Stimulated activated CD8-positive, alpha-beta memory T cell treated with anti-CD3 and anti-CD28 coated beads, Interleukin-7, amount 100 ng/mL, for 4 hours (primary cell): ENCODE data around the gene LDLRAD4.

Source experiments
- DNase-seq, 2 donors: peaks; one replicate each; pipeline ENCODE4 v3.0.0-alpha.2; 2020; ENCODE audit warnings: low read depth in 2 of 2

Gene LDLRAD4

DNA sequence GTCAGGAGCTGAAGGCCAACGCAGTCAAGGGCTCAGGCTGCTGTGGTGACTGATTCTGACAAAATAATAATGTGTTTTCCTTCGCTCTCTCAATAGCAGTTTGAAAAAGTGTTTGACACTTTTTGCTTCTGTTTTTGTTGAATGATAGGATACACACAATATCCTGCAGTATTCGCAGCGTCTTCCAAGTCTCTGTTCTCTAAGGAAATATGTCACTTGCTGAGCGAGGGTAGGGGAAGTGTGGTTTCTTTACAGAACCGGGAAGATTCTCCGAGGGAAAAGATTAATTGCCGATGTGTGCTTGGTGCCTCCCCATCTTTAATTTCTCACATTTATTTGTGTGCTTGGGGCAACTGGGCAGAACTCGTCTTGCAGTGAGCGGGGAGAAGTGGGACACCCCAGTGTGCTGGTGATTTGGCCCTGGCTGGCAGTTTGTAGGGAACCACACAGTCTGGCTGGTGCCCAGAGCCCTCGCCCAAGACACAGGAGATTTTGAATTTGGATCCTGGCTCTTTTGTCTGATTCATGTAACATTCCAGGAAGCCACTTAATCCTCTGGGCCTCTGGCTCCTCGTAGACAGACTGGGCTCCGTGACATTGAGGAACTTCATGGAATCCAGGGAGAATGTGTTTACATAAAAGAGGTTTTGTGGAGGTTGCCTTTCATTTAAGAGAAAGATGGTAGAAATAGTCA is 169.4 kb downstream of the LDLRAD4 start:
- DNase-seq, result no peak

DNA sequence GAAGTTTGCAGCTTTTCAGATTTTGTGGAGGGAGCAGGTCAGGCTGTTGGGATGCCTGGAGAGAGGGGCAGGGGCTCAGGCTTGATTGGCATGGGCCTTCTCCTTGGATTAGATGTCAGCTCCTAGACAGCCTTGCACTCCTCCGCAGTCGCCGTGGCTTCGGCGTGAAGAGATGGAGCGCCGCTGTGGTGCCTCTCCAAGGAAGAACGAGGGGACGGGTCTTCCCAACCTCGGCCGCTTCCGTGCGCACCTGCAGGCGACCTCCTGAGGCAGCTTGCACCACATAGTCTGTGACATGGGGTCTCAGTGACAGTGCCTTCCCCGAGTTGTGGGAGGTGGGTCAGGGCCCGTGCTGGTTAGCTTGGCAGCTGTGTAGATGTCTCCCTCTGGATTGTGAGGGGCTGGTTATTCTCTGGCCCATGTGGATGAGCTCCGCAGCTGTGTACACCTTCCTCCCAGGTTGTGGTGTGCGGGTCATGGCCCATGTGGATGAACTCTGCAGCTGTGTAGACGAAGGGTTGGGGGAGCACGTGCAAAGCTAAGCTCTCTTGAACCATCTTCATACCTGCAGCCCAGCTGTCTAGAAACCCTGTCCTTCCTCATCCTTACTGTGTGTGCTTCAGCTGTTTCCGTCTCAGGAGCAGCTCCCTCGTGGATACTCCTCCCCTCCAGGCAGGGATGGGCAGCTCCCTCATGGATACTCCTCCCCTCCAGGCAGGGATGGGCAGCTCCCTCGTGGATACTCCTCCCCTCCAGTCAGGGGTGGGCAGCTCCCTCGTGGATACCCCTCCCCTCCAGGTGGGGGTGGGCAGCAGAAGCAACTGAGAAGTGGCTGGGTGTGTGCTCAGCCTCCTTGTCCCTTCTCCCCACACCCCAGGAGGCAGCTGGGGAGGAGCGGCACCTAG is 170.3 kb downstream of the LDLRAD4 start:
- no peak for DNase-seq

DNA sequence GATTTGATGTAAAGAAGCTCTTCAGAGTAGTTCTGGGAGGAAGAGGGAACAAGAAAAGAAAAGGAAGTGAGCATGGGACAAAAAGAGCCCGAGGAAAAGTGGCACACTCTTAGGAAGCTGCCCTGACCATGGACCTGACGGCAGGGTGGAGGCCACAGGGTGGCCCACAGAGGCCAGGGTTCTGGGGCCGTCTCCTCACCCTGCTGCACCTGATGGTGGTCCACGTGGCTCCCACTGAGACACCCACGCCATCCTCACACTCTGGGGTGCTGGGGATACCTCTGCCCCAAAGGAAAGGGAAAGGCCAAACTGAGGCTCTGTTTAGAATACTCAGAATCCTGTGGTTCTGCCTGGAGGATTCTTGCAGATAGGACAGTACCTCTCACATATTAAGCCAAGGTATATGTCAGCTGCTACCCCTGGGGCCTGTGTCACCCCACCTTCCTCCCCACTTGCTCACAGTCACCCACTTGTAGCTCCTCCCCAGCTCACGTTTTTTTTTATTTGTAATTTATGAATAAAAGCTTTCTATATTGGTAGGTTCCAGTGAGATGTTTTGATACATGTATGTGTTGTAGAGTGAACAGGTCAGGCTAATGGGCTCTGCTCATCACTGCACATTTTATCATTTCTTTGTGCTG is 171.1 kb downstream of the LDLRAD4 start:
- DNase-seq, result no peak

DNA sequence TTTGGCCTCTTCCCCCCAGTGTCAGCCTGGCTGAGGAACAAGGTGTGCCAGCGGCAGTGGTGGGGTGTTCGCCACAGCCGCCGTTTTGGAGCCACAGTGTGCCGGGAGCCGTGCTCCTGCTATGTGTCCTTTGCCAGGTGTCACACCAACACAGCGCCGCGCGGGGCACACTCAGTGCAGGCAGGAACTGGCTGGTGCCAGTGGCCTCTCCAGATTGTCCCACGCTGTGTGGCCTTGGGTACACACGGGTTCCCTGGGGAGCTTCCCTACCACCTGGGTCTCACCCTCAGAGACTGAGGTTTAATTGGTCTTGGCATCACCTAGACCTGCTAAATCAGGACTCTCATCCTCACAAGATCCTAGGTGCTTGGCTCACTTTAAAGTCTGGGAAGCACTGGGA is 171.6 kb downstream of the LDLRAD4 start:
- no peak for DNase-seq

GRCh38 chr18:13390711-13391110 is 172.2 kb downstream of the LDLRAD4 start:
- no peak for DNase-seq

DNA sequence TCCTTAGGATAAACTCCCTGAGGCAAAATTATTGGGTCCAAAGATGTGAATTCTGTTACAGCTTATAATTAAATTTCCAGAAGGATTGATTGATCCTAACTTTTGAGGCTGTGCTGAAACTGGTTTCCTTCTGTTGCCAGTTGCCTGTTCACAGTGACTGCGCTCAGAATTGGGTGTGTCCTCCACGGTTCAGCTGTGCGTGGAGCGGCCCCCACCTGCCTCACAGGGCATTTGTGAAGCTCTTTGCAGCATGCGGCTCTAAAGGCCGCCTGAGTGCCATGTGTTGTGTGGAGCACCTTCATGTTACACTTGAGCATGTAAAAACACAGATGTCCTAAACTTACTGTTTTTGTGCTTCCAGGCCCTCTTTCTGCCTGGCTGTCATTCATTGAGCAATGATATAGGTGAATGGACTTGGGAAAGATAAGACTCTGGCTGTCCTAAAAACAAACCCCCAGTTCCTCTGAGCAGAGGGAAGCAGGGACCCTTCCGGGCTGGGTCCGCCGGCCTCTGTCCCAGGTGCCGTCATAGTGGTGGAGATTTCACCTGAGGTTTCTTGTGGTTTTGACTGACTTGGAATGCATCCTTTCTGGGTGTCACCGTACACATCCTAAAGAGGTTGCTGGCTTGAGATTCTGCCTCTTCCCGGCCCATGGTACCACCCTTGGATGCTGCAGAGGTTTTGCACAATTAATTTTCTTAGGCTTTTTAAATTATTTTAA is 173.6 kb downstream of the LDLRAD4 start:
- no peak for DNase-seq

DNA sequence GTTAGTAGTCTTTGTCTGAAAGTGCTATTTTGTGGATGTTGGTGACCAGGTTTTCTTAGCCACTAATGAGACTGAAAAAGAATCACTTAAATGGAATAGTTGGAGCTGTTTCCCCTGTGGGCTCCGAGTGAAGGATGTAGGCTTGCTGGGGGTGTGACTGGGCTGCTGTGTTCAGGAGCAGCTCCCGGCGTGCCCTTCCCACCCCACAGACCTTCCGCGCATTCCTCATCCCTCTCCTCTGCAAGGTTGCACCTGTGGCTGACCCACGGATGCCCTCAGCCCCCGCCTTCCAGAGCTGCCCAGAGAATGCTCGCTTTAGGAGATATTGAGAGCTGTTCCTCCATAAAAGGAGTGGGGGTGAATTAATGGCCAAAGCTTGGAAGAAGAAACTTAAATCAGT is 174.3 kb downstream of the LDLRAD4 start:
- no peak for DNase-seq

GRCh38 chr18:13393338-13393737 is 174.8 kb downstream of the LDLRAD4 start:
- DNase-seq, result no peak

DNA sequence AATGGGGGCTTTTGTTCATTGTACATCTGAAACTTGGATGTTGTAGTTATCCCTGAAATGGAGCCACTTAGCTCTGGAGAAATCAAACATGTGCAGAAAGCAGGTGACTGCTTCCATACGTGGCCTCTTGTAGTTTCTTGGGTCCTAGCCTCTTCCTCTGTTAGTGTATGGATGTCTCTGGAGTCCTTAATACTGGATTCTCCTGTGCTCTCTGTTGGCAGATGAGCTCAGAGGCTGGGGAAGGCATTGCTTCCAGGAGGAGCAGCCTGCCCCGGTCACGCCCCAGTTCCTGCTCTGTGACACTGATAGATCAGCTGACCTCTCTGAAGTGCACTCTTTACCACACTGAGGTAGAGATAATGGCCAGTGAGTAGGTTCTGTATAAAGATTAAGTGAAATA is 176.2 kb downstream of the LDLRAD4 start:
- no peak for DNase-seq

- DNase-seq, result no peak
Measured at GRCh38 chr18:13395577-13395976, 177.0 kb downstream of the LDLRAD4 start.

- DNase-seq, result no peak
Measured at GRCh38 chr18:13397504-13398163, 179.1 kb downstream of the LDLRAD4 start.

DNA sequence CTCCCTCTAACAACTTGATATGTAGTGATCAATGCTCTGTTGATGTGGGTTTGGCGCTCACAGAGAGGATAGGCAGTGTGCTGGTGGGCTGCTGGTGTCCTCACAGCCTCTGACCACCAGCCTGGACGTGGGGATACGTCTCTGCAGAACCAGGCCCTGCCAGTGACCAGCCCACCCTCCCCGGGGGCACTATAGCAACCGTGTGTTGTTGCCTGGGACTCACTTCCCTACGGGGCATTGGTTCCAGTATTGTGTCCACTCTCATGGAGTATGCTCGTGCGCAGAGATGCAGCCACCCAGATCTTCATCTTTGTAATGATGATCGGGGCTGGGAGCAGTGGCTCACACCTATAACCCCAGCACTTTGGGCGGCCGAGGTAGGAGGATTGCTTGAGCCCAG is 180.1 kb downstream of the LDLRAD4 start:
- no peak for DNase-seq

DNA sequence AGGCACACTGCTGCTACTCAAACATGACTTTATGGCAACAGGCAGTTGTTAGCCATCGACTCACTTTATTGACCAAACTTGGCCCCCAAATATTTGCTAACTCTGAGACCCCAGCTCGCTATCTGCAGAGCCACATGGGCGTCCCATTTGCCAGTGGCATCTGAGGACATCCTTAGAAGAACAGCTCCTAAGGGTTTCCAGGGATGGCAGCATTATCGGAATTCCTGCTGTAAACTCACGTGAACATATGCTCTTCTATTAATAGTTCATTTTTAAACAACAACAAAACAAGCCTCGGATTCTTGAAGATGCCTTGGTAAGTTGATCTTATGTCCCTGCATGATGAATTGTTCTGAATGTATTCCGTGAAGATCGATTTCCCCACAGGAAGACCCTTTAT is 181.0 kb downstream of the LDLRAD4 start:
- no peak for DNase-seq

GRCh38 chr18:13400636-13401315 is 182.2 kb downstream of the LDLRAD4 start:
- no peak for DNase-seq

- no peak for DNase-seq
Measured at GRCh38 chr18:13401404-13401803, 182.8 kb downstream of the LDLRAD4 start.

DNA sequence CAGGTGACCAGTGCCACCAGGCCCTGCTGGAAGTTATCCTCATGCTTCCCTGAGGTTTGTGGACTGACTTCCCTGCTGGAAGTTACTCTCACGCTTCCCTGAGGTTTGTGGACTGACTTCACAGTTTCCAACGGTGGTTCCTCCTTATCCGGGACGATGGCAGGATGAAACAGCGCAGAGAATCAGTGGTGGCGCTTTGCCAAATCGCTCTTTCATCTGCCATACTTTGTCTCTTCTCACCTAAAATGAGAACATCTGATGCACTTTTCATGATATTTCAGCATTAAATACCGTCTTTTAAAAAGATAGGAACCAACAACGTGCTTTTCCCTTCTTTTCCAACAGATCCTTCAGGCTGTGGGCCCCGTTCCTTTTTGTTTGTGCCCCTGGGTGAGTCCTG is 183.3 kb downstream of the LDLRAD4 start:
- no peak for DNase-seq

DNA sequence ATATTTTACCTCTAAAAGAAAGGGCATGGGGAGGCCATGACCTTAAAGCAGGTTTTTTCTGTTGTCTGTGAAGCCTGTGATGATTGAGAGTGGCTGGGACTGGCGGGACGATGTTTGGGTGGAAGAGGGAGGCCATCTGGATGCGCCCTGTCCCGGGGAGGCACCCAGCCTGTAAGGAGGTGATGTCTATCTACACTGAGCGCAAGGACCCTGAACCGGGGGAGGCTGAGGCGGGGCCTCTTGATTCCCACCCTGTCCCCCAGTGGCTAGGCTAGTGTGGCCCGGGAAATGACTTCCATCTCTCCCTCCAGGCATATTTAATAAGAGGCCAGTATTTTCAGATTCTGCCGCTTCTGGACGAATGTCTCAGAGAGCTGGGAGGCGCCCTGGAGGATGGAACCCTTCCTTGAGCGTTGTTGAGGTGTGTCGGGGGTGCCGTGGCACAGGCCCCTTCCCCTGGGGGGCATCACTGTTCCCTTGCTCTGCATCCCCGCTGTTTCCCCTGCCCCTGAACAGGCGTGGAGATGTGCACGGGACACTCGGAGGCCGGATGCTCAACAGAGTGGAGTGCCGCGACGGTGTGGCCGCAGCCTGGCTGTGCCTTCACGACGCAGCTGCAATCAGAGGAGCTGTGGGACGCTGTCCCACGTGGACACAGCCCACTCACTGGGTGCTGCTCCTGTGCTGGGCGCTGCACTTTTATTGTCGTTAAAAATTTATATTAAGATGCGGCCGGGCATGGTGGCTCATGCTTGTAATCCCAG is 185.4 kb downstream of the LDLRAD4 start:
- DNase-seq, result no peak

DNA sequence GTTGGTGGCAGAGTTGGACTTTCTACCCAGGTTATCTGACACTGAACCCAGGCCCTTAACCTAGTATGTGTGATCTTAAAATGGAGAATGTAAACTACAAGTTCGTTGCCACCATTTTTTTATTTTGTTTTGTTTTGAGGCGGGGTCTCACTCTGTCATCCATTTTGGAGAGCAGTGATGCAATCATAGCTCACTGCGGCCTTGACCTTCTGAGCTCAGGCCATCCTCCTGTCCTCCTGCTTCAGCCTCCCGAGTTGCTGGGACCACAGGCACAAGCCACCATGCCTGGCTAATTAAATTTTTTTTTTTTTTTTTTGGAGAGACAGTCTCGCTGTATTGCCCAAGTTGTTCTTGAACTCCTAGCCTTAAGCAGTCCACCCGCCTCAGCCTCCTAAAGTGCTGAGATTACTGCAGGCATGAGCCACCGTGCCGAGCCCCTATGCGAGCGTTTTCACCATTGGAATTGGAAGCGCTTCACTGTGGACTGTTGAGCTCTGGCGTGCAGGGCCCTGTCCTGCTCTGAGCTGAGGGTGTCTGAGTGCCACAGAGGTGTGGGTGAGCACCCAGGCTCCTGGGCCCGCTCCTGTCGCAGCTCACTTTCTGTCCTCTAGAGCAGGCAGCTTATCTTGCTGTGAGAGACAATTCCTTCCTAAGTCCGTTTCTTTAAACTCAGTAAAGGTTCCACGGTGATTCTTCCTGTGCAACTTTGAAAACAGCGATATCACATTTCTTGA is 186.9 kb downstream of the LDLRAD4 start:
- DNase-seq, result no peak

GRCh38 chr18:13406049-13406615 is 187.6 kb downstream of the LDLRAD4 start:
- no peak for DNase-seq
